ENCODE measurements around the gene PXDC1. TPM values are rescaled to one million over a fixed set of nuclear protein-coding genes. Genes with fewer than 3 reads are reported as not detected.

Gene PXDC1
- polyA plus RNA-seq, 1 experiment, result 24.0 TPM

- DNase-seq (ENCODE audit: low read depth), result no peak
- no peaks in the 10 kb centered on the region for H3K27me3 ChIP-seq (ENCODE audit: control insufficient read depth, insufficient read depth, low read length)
Measured at GRCh38 chr6:3764516-3765335, 13.2 kb upstream of the PXDC1 start.

GRCh38 chr6:3762852-3763251 is 11.3 kb upstream of the PXDC1 start:
- DNase-seq (ENCODE audit: low read depth), result no peak
- TF ChIP-seq CTCF (IDR thresholded peaks at IDR 0.05; ENCODE audit: insufficient read depth, low read depth, low read length), result no peak
- ChIA-PET CTCF (no interaction called here), POLR2A (no interaction called here)
- no peaks in the 10 kb centered on the region for H3K27me3 ChIP-seq (ENCODE audit: control insufficient read depth, insufficient read depth, low read length)
- no peaks in the 10 kb centered on the region for H3K36me3 ChIP-seq (ENCODE audit: control insufficient read depth, insufficient read depth, low read length)
- no peak overlapping the region for H3K4me3 ChIP-seq (ENCODE audit: low read depth, low read length)

More at GRCh38 chr6:3764516-3765335, 13.2 kb upstream of the PXDC1 start:
- Histone ChIP-seq H3K36me3 (ENCODE audit: control insufficient read depth, insufficient read depth, low read length) (no peaks in the 10 kb centered on the region), H3K4me3 (ENCODE audit: low read depth, low read length) (no peak overlapping the region)
- ChIA-PET CTCF (no interaction called here), POLR2A (no interaction called here)
- TF ChIP-seq CTCF (IDR thresholded peaks at IDR 0.05; ENCODE audit: insufficient read depth, low read depth, low read length), result no peak

GRCh38 chr6:3762359-3762758 is 10.8 kb upstream of the PXDC1 start:
- CTCF ChIA-PET, result no interaction called here
- no peak for DNase-seq (ENCODE audit: low read depth)
- POLR2A ChIA-PET, result no interaction called here
- Histone ChIP-seq H3K36me3 (ENCODE audit: control insufficient read depth, insufficient read depth, low read length) (no peaks in the 10 kb centered on the region), H3K4me3 (ENCODE audit: low read depth, low read length) (no peak overlapping the region), H3K27me3 (ENCODE audit: control insufficient read depth, insufficient read depth, low read length) (no peaks in the 10 kb centered on the region)
- no peak for TF ChIP-seq CTCF (IDR thresholded peaks at IDR 0.05; ENCODE audit: insufficient read depth, low read depth, low read length)

- Histone ChIP-seq H3K36me3 (ENCODE audit: control insufficient read depth, insufficient read depth, low read length) (no peaks in the 10 kb centered on the region), H3K4me3 (ENCODE audit: low read depth, low read length) (no peak overlapping the region), H3K27me3 (ENCODE audit: control insufficient read depth, insufficient read depth, low read length) (no peaks in the 10 kb centered on the region)
- no peak for DNase-seq (ENCODE audit: low read depth)
- ChIA-PET CTCF (no interaction called here), POLR2A (no interaction called here)
- no peak for TF ChIP-seq CTCF (IDR thresholded peaks at IDR 0.05; ENCODE audit: insufficient read depth, low read depth, low read length)
Measured at GRCh38 chr6:3761989-3762270, 10.4 kb upstream of the PXDC1 start.

GRCh38 chr6:3759646-3760232 is 8.2 kb upstream of the PXDC1 start:
- ChIA-PET POLR2A (no interaction called here), CTCF (interaction anchor here (0.8 kb wide), 3 partner anchors 11 to 50 kb away, joined by 3 read pairs; no protein-coding TSS in a partner anchor)
- no peak overlapping the region for H3K4me3 ChIP-seq (ENCODE audit: low read depth, low read length)
- no peaks in the 10 kb centered on the region for H3K36me3 ChIP-seq (ENCODE audit: control insufficient read depth, insufficient read depth, low read length)
- DNase-seq (ENCODE audit: low read depth), result peak; percentile 37
- H3K27me3 ChIP-seq (ENCODE audit: control insufficient read depth, insufficient read depth, low read length), result no peaks in the 10 kb centered on the region
- TF ChIP-seq CTCF (IDR thresholded peaks at IDR 0.05; ENCODE audit: insufficient read depth, low read depth, low read length), result no peak
